HG03460 (cell line): ENCODE results near the gene PAX6.
"Not testable (repeated sequence)": the region's sequence is repeated elsewhere in the genome, so short reads cannot be mapped to it uniquely, and the experiment has no call there.

Source experiments
- ATAC-seq: cut with Tn5 transposase; IDR thresholded peaks from one replicate; pipeline ENCODE4 v1.9.1; 2021; ENCODE audit not compliant: unreplicated experiment

Gene PAX6

DNA sequence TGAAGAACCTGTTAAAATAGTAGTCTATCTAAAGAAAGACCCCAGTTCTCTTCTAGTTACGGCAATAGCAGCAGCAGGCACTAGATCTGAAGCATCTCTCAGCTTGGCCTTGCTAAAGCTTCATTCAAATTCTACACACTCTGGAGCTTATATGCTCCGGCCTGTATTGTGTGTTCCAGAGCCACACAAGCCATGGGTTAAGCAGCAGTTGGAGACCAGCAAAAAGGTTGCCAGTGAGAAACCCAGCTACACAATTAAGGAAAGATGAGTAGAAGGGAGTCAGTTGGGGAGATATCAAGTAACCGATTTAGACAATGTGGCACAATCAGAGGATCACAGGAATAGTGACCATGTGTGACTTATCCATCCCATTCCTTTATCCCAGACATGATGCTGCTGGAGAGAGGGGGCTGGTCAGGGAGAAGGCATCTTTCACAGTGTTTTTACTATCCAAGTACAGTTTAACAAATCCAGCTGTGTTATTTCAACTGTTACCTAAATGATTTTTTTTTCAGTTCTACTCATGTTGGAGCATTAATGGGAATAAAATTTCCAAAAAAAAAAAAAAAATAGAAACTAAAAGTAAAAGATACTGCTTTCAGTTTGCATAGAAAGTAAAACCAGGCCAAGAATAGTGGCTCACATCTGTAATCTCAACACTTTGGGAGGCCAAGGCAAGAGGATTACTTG lies 41.0 kb downstream of the PAX6 start:
- ATAC-seq, result no peak

DNA sequence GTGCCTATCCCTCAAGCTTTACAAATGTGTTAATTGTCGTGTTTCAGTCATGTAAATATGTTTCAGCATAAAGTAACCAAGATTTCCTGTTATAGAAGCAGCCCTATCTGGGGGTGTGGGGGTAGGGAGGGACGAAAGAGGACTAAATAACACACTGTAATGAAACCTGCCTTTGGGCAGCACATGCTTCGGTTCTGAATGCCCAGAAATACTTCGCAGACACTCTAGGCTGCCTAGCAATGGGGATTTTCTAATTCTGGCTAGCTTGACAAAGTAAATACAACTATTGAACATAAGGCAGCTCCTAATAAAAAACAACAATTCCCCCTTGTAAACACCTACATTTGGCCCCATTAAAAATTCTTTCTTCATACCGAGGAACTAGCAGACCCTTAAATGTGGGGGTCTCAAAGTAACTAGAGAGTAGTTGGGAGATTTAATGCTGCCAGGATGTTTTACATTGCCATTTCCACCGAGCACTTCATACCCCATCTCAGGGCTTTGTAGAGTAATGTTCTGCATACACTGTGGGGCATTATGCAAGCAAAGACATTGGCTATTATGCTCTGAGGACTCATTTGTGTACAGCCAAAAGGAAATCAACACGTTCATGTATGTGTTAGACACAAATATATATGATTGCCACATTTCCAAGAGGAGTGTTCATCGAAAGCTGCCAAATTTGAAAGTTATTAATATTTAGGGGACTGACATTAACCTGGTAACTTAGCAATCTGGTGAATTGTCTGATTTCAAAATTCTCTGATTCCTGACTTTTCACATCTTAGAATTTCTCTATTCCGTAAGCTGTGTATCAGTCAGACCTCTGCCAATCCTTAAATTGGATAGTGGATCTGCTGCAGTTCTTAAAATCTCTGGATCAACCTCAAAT lies 42.1 kb downstream of the PAX6 start:
- ATAC-seq, result no peak

DNA sequence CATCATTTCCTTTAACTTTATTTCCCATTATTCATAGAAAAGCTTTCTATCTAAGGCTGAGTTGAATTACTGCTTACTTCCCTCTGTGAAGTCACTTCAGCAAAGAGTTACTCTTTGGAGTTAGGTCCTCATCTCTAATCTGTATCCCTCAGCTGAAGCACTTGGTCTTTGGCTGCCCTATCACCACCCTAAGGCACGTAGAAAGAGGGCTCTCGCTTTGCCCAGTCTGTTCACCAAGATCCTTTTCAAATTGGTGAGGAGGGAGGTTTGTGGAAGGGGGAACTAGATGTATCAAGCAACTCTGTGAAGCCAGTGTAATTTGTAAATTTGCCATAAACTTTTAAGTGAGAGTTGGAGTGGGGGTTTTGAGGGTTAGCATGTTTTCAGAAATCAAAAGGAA lies 43.4 kb downstream of the PAX6 start:
- ATAC-seq, result no peak

DNA sequence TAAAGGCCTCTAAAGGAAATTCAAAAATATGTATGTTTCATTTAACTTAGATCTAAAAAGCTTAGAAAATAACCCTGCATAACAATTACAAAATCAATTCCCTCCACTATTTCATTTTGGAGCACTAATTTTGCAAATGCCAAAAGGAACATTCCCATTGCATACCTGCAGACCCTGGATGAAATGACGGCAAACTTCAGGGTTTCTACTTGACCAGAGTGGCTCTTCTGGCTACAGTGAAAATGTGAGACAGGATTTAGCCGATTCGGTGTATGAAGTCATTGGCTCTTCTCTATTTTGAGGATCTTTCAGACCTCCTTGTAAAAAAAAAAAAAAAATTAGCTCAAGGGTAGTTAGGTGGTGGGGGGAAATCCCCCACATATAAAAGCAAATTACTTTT lies 44.1 kb downstream of the PAX6 start:
- ATAC-seq, result no peak

DNA sequence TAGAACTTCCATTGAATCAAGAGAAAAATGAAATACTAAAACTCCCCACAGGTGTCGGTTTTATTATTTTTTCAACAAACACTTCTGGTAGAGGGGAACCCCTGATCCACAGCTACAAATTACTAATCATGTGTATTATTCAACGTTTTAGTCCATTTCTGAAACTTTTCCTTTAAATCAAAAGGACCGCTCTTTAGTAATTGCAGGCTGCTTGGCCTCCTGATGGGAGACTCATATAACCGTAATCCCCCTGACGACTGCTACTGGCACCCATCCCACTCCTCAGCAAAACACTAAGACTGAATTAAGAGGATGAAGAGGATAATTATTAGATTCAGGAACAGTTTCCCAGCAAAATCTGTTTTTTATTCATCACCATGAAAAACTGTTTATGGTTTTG lies 46.4 kb downstream of the PAX6 start:
- no peak for ATAC-seq

DNA sequence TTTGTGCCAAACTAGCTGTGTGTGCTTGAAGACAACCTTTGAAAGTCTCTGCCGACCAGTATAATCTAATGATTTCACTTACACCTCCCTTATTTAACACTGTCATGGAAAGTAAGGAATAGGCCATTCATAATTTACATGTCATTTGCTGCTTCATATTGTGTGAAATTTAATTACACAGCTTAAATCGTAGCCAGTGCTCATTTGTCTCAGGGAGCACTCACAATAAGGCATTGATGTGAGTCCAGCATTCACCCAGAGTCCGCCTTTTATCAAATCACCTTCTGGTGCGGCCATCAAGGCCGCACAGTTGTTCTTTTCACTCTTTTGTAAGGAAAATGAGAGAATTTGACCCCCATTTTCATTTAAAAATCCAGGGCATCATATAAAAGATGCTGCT lies 46.9 kb downstream of the PAX6 start:
- no peak for ATAC-seq

DNA sequence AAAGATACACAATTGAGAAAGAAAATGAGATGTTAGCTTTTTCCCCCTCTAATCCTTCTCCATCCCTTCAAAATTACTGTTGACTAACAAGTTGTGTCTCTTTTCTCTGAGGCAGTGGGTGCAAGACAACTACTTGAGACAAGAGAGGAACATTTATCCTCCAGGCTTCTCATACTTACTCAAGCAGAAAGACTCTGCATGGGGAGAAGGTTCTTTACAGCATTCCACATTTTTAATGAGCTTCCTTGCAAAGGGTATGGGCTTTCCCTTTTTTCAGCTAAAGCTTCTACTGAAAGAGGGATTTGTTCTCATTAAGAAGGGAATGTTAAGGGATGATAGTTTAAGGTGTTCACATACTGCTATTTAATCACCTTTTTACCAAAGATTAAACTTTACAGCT lies 47.8 kb downstream of the PAX6 start:
- ATAC-seq, result no peak

DNA sequence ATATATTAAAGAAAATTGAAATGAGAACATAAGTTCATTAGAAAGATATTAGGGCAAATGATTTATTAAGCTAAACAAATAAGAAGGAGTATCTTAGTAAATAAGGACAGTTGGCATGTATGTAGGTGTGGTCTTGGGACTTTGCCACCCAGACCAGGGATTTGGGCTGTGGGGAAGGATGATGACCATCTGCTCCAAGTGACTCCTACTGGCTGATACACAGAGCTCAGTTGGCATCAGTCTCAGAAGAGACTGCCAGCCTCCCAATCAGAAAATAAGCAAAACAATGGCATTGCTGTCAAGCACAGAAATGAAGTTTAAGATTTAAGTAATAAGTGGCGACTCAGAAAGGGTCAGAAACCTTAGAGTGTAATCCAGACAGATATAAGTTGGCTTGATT lies 49.5 kb downstream of the PAX6 start:
- no peak for ATAC-seq

DNA sequence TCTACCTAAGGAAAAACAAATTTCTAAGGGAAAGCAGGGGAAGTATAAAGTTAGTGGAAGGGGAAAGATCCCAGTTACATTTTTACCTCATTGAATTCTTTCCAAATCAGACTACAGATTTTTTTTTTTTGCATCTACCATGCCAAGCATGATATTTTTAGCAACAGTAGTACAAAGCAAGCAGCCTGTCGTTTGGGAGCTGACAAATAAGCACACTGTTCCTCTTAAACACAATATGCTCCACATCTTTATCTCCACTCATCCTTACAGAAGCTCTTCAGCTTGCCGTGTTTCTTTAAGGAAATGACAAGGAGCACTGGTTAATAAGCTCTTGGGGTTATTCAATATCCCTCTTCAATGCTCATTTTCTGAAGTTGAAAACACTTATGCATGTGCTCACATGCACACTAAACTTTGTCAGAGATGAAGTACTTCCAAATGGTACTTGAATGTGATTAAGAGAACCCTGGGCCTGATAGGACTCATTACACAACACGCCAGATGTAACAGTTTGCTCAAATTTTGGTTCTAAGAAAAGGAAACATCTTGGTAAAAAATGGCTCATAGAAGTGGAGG lies 53.8 kb downstream of the PAX6 start:
- no peak for ATAC-seq

DNA sequence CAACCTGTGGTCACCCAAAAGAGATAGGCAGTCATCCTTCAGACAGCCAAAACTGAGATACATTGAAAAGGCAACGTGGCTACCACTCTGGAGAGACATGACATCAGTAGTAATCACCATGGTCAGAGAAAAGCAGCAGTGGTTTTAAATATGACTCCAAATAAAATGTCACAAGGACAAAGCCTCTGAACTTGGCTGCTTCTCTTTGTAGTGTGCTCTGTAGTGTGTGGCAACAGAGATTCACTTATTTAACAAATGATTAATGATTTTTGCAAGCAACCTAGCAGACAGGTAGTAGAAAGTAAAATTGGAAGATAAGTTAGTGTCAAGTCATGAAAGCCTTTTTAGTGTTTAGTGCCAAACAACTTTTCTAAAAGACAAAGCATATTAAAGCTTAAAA lies 63.5 kb downstream of the PAX6 start:
- ATAC-seq, result no peak

DNA sequence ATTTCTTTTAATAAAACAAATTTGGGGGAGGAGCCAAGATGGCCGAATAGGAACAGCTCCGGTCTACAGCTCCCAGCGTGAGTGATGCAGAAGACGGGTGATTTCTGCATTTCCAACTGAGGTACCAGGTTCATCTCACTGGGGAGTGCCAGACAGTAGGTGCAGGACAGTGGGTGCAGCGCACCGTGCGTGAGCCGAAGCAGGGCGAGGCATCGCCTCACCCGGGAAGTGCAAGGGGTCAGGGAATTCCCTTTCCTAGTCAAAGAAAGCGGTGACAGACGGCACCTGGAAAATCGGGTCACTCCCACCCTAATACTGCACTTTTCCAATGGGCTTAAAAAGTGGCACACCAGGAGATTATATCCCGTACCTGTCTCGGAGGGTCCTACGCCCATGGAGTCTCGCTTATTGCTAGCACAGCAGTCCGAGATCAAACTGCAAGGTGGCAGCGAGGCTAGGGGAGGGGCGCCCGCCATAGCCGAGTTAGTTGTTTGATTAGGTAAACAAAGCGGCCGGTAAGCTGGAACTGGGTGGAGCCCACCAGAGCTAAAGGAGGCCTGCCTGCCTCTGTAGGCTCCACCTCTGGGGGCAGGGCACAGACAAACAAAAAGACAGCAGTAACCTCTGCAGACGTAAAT lies 70.3 kb downstream of the PAX6 start:
- ATAC-seq, result not testable (repeated sequence)

DNA sequence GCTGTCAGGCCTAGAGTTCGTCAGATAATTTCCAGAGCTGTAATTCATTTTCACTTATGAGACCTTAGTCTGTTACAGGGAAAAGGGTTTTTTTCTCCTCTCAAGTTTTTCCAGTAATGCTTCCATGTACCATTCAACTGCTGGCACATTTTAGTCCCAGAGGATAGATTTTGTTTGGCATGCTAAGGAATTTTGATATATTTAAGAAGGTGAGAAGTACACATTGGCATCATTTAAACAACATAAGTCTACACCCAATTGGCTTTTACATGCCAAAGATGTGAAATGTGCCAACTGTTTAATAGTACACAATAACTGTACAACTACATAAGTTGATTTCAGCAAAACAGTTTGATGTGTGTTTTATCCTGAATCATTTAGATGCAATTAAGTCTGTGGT lies 71.0 kb downstream of the PAX6 start:
- no peak for ATAC-seq
